ENCODE results near the gene SAA1. TPM values are rescaled to one million over a fixed set of nuclear protein-coding genes. Genes with fewer than 3 reads are reported as not detected.

SAA1 gene
- polyA plus RNA-seq, 1 donor, result not detected

- DNase-seq, result no peak
These were observed 44.8 kb downstream of the SAA1 start for GRCh38 chr11:18310800-18311340.

GRCh38 chr11:18312012-18312411 is 45.9 kb downstream of the SAA1 start:
- no peak for DNase-seq

- no peak for DNase-seq
These were observed 46.8 kb downstream of the SAA1 start for GRCh38 chr11:18312663-18313420.

- no peak for DNase-seq
These were observed 48.1 kb downstream of the SAA1 start for GRCh38 chr11:18313965-18314763.

- no peak for DNase-seq
These were observed 48.9 kb downstream of the SAA1 start for GRCh38 chr11:18314784-18315523.

- no peak for DNase-seq
These were observed 49.8 kb downstream of the SAA1 start for GRCh38 chr11:18315893-18316292.

- no peak for DNase-seq
These were observed 51.5 kb downstream of the SAA1 start for GRCh38 chr11:18317551-18317950.

Other genes with a start within 250 kb of the SAA1 start
- gene TPH1, start 220.0 kb upstream of the SAA1 start, polyA plus RNA-seq (ENCODE audit: insufficient read length), result 3.0 TPM
- gene SAAL1, start 160.2 kb upstream of the SAA1 start, polyA plus RNA-seq (ENCODE audit: insufficient read length), result 42.9 TPM
- gene MRGPRX3, start 133.7 kb upstream of the SAA1 start, polyA plus RNA-seq (ENCODE audit: insufficient read length), result not detected
- not detected for gene MRGPRX4, start 93.4 kb upstream of the SAA1 start, polyA plus RNA-seq (ENCODE audit: insufficient read length)
- not detected for gene SAA4, start 29.5 kb upstream of the SAA1 start, polyA plus RNA-seq (ENCODE audit: insufficient read length)
- not detected for gene SAA2, start 17.6 kb upstream of the SAA1 start, polyA plus RNA-seq (ENCODE audit: insufficient read length)
- 26.9 TPM for gene HPS5, start 55.9 kb downstream of the SAA1 start, polyA plus RNA-seq (ENCODE audit: insufficient read length)
- gene GTF2H1, start 56.3 kb downstream of the SAA1 start, polyA plus RNA-seq (ENCODE audit: insufficient read length), result 67.8 TPM
- 275 TPM for gene LDHA, start 128.3 kb downstream of the SAA1 start, polyA plus RNA-seq (ENCODE audit: insufficient read length)
- 0.15 TPM for gene LDHC, start 146.1 kb downstream of the SAA1 start, polyA plus RNA-seq (ENCODE audit: insufficient read length)
- 1.5 TPM for gene LDHAL6A, start 189.6 kb downstream of the SAA1 start, polyA plus RNA-seq (ENCODE audit: insufficient read length)

Measured in left kidney (tissue), 2 donors.